Activated T-cell treated with anti-CD3 and anti-CD28 coated beads, Interleukin-2, amount 50 U/mL, for 24 hours (primary cell): ENCODE data around the gene GPR32.

Experiments
- DNase-seq: peaks from one replicate; pipeline ENCODE4 v3.0.0-alpha.2; 2020
- H3K27ac Mint-ChIP-seq: 2 replicates; pipeline ENCODE4 v1.8.0; 2020; ENCODE audit warnings: mild to moderate bottlenecking, mixed read lengths
- H3K27me3 Mint-ChIP-seq: 2 replicates; pipeline ENCODE4 v1.8.0; 2020; ENCODE audit warnings: mixed read lengths
- H3K36me3 Mint-ChIP-seq: 2 replicates; pipeline ENCODE4 v1.8.0; 2020; ENCODE audit warnings: low read depth, mixed read lengths
- H3K4me1 Mint-ChIP-seq: 2 replicates; pipeline ENCODE4 v1.8.0; 2020; ENCODE audit warnings: low read depth, mixed read lengths
- H3K4me3 Mint-ChIP-seq: 2 replicates; pipeline ENCODE4 v1.8.0; 2020; ENCODE audit warnings: mild to moderate bottlenecking, moderate library complexity, mixed read lengths
- H3K9me3 Mint-ChIP-seq: 2 replicates; pipeline ENCODE4 v1.8.0; 2020; ENCODE audit warnings: mixed read lengths

Gene GPR32

DNA sequence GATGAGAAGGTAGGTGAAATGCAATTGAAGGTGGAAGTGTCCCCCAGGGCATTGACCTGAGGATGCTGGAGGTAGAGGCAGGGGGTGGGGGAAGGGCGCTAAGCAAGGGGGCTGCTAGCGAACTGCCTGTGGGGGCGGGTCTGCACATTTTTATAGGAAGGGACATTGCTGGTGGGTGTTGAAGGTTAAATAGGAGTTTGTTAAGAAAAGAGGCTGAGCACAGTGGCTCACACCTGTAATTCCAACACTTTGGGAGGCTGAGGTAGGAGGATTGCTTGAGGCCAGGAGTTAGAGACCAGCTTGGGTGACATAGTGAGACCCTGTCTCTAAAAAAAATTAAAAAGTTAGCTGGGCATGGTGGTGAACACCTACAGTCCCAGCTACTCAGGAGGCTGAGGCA lies 14.4 kb downstream of the GPR32 start:
- Mint-ChIP-seq H3K4me3 (no peak overlapping the region), H3K4me1 (peaks cover 2% of the 10 kb centered on the region), H3K36me3 (no peaks in the 10 kb centered on the region), H3K9me3 (no peaks in the 10 kb centered on the region), H3K27ac (peak overlapping the region; percentile 61), H3K27me3 (peaks cover 35% of the 10 kb centered on the region)
- DNase-seq: no peak

DNA sequence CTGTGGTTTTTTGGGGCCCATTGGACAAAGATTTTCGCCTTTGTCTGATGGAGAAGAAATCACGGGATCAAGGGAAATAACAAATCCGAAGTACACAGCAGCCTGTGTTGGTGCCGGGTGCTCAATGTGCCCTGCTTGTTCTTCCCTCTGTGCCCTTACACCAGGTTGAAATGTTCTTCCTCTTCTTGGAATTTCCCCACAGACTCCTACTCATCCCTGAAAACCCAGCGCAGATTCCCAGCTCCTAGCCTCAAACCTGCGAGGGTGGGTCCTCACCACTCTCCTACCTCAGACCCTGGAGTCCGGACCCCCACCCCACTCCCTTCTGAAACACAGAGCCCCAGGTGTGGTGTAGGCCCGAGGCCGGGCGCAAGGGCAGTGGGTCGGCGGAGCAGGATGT lies 15.1 kb downstream of the GPR32 start:
- no peak overlapping the region for H3K27ac Mint-ChIP-seq
- peaks cover 2% of the 10 kb centered on the region for H3K4me1 Mint-ChIP-seq
- H3K4me3 Mint-ChIP-seq: no peak overlapping the region
- no peaks in the 10 kb centered on the region for H3K9me3 Mint-ChIP-seq
- H3K36me3 Mint-ChIP-seq: no peaks in the 10 kb centered on the region
- no peak for DNase-seq
- peaks cover 29% of the 10 kb centered on the region for H3K27me3 Mint-ChIP-seq

GRCh38 chr19:50790396-50790795 lies 20.1 kb downstream of the GPR32 start, which contains the start of gene ACP4:
ACP4 (plus strand) TSS chr19:50790415; CDS start chr19:50790415, 0 bp downstream.
- Mint-ChIP-seq H3K36me3 (peaks cover 2% of the 10 kb centered on the region), H3K9me3 (no peaks in the 10 kb centered on the region), H3K27me3 (no peaks in the 10 kb centered on the region), H3K4me3 (no peak within 1 kb of the TSS), H3K4me1 (peaks cover 7% of the 10 kb centered on the region), H3K27ac (peak within 1 kb of the TSS; percentile 63)
- DNase-seq: no peak

DNA sequence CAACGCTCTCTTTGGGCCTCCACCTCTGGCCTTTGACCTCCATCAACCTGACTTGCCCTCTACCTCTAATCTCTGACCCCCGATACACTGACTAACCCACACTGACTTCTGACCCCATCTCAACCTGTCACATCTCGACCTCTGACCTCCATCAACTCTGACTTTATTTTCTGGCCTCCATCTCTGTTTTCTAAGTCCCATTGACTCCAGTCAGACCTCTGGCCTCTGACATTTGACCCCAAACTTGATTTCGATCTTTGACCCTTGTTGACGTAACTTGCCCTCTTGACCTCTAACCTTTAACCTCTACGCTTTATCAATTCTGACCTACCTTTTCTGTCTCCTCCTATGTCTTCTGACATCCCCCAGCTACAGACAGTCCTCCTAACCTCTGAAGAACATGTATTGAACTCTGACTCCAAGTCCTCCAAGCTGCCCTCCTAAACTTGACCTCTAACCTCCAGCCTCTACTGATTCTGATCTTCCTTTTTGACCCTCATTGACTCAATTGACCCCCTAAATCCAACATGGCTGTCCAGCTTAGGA lies 20.7 kb downstream of the GPR32 start:
- Mint-ChIP-seq H3K27me3 (no peaks in the 10 kb centered on the region), H3K9me3 (no peaks in the 10 kb centered on the region), H3K4me3 (no peak overlapping the region), H3K27ac (peak overlapping the region; percentile 48), H3K4me1 (peaks cover 7% of the 10 kb centered on the region), H3K36me3 (peaks cover 5% of the 10 kb centered on the region)
- no peak for DNase-seq

DNA sequence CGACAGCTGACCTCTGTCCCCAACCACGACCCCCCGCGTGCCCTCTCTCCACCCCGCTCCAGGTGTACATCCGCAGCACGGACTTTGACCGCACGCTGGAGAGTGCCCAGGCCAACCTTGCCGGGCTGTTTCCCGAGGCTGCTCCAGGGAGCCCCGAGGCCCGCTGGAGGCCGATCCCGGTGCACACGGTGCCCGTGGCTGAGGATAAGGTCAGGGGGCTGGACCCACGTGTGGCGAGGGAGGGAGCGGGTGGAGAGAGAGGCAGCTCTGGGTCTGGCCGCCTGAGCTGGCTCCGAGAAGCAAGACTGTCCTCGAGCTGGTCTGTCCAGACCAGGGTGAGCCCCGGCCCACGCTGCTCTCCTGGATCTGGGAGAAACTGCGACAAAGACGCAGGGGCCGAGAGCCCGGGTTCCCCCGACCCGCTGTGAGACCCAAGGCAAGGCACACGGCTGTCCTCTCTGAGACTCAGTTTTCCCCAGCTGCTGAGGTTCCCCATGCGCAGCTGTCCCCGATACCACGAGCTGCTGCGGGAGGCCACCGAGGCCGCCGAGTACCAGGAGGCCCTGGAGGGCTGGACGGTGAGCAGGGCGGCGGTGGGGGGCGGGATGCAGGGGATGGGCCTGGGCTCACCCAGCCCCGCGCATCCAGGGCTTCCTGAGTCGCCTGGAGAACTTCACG lies 21.5 kb downstream of the GPR32 start:
- Mint-ChIP-seq H3K36me3 (peaks cover 7% of the 10 kb centered on the region), H3K4me3 (no peak overlapping the region), H3K4me1 (peaks cover 7% of the 10 kb centered on the region), H3K27ac (peak overlapping the region; percentile 48), H3K27me3 (no peaks in the 10 kb centered on the region), H3K9me3 (no peaks in the 10 kb centered on the region)
- DNase-seq: no peak

DNA sequence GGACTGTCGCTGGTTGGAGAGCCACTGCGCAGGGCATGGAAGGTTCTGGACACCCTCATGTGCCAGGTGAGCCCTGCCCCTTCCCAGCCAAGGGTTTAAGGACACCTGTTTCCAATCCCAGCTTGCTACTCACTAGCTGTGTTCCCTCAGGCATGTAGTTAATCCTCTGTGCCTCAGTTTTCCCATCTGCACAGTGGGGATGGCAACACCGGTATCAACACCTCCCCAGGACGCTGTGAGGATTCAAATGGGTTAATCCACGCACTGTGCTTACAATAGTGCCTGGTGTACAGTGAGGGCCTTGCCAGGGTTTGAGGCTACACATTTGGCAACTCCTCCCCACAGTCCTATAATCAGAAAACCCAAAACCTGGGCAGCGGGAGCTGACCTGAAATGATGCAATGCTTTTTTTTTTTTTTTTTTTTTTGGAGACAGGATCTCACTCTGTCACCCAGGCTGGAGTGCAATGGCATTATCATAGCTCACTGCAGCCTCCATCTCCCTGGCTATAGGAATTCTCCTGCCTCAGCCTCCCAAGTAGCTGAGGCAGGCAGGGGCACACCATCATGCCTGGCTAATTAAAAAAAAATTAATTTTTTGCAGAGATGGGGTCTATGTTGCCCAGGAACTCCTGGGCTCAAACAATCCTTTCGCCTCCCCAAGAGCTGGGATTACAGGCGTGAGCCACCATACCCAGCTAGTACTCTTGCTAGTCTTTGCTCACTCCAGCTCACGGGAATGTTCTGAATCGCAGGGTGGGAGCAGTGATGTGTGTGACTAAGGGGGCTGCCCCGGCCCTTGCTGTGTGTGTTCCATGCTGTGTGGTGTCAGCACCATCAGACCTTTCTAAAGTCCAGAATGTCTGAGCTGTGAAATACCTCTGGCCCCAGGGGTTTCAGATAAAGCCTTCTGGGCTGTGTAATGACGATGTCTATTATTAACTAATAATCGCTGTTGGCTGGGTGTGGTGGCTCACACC lies 22.3 kb downstream of the GPR32 start:
- Mint-ChIP-seq H3K9me3 (no peaks in the 10 kb centered on the region), H3K27ac (no peak overlapping the region), H3K4me3 (no peak overlapping the region), H3K27me3 (no peaks in the 10 kb centered on the region), H3K4me1 (peaks cover 7% of the 10 kb centered on the region), H3K36me3 (peaks cover 15% of the 10 kb centered on the region)
- no peak for DNase-seq

- DNase-seq: peak; percentile 50
- Mint-ChIP-seq H3K27me3 (no peaks in the 10 kb centered on the region), H3K4me1 (peaks cover 7% of the 10 kb centered on the region), H3K9me3 (no peaks in the 10 kb centered on the region), H3K36me3 (peaks cover 26% of the 10 kb centered on the region), H3K27ac (peak overlapping the region; percentile 47), H3K4me3 (no peak overlapping the region)
Measured at GRCh38 chr19:50793558-50794065, 23.3 kb downstream of the GPR32 start.

DNA sequence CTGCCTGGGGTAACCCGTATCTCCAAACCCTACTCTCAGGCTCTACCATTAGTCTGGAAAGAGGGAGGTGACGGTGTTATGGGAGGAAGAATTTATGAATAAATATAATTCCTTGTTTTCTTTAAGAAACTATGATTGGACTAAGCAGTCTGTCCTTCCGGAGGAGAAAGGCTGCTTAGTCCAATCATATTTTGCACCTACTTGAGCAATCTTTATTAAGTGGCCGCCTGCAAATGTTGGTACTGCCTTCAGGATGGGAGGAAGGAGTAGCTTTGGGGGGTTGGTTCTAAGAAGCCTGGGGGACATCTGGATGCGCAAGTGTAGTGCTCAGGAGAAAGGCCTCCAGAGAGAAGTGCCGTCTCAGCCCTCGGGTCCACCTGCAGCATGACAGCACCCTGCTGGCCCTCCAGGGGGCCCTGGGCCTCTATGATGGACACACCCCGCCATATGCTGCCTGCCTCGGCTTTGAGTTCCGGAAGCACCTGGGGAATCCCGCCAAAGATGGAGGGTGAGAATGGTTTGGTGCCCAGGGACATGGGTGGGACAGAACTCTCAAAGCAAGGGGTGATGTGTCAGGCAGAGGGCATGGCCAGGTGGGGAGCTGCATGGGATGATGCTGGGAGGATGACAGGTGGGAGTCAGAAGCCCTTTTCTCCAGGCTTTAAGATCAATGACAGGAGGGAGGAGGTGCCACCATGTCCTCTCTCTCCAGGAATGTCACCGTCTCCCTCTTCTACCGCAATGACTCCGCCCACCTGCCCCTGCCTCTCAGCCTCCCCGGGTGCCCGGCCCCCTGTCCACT lies 24.0 kb downstream of the GPR32 start:
- Mint-ChIP-seq H3K4me3 (no peak overlapping the region), H3K27me3 (no peaks in the 10 kb centered on the region), H3K4me1 (peaks cover 7% of the 10 kb centered on the region), H3K9me3 (no peaks in the 10 kb centered on the region), H3K36me3 (peaks cover 32% of the 10 kb centered on the region), H3K27ac (peak overlapping the region; percentile 55)
- DNase-seq: peak; percentile 71

DNA sequence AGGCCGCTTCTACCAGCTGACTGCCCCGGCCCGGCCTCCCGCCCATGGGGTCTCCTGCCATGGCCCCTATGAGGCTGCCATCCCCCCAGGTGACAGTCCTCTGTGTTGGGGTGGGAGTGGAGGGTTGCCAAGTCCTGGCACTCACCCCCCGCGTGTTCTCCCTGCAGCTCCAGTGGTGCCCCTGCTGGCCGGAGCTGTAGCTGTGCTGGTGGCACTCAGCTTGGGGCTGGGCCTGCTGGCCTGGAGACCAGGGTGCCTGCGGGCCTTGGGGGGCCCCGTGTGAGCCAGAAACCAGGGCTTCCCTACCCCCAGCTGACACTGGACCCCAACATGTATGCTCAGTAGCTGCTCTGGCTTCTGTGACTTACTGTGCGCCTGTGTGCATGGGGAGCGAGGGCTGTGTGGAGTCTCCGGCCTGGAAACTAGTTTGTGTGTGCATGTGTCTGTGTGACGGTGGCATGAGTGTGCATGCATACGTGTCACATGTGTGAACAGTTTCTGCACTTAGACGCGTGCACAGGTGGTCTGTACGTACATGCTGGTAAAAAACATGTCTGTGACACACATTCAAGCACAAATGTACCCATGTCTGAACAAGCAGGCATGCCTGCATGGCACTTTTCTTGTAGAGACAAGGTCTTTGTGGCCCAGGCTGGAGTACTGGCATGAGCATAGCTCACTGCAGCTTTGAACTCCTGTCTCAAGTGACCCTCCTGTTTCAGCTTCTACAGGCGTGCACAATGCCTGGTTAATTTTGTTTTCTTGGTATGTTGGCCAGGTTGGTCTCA lies 24.8 kb downstream of the GPR32 start:
- peak; percentile 71 for DNase-seq
- peak overlapping the region; percentile 57 for H3K27ac Mint-ChIP-seq

DNA sequence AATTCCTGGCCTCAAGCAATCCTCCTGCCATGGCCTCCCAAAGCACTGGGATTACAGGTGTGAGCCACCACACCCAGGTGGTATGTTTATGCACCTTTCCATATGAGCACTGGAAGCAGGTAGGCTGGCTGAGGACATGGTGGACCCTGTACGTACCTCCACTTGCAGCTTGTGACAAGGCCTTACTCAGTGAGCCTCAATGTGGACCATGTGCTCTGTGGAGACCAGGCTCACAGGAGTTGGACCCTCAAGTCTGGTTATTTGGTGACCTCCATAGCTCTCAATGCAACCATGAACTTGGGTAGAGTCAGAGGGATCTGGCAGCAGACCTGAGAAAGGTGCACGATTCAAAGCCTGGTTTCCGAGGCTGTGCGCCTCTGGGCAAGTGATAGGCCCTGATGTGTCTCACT lies 25.4 kb downstream of the GPR32 start:
- DNase-seq: peak; percentile 55
- Mint-ChIP-seq H3K27ac (no peak overlapping the region), H3K4me1 (peaks cover 11% of the 10 kb centered on the region), H3K36me3 (peaks cover 45% of the 10 kb centered on the region), H3K27me3 (no peaks in the 10 kb centered on the region), H3K4me3 (no peak overlapping the region), H3K9me3 (no peaks in the 10 kb centered on the region)

More for the DNA sequence above, 24.8 kb downstream of the GPR32 start:
- Mint-ChIP-seq H3K4me3 (no peak overlapping the region), H3K27me3 (no peaks in the 10 kb centered on the region), H3K4me1 (peaks cover 8% of the 10 kb centered on the region), H3K9me3 (no peaks in the 10 kb centered on the region), H3K36me3 (peaks cover 40% of the 10 kb centered on the region)

DNA sequence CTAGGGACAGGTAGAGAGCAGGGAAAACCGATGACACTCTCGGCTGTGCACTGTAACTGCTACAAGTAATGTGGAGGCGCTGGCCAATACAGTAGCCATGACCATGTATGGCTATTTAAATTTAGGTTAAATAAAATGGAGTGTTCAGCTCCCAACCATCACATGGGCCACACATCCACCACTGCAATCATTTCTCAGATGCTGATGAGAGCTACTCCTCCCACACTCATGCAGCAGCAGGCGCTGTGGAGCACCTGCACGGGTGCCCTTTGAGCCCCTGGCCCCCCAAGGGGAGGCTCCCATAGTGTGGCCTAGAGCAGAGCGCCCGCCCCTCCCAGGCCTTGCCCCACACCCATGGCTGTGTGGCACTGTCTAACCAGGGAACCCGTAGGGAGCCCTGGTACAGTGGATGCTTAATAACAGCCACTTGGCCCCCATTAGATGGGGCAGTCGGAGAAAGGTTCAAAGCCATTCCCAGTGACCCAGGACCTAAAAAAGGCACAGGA lies 25.9 kb downstream of the GPR32 start:
- peak; percentile 58 for DNase-seq

DNA sequence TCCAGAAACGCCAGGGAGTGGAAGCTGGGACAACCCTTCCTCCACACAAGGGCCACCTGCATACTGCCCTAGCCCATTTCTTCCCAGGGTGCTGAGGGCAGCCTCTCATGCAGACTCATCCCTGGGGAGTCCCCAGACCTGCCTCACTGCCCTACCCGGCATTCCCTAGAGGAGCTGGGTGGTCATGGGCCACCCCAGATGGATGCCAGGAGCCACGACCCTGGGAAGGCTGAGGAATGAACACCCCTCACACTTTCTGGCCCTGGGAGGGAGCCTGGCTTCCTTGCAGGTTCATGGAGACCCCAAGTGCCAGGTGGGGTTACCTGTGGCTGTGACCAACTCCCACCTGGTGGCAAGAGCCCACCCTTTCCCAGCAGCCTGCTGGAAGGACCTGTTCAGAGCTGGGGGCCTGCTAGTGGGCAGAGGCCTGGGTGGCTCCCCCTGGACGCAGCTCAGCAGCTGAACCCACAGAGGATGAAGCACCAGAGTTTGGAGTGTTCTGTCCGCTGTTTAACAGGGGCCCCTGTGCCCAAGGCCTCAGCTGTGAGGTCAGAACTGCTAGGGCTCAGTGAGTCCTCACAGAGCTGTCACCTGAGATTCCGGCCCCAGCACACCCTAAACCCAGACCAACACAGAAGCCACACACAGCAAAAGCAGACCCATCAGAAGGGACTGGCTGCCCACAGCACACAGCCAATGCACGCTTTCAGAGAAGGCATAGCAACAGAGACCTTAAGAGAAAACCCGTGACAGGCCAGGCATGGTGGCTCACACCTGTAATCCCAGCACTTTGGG lies 26.6 kb downstream of the GPR32 start:
- Mint-ChIP-seq H3K9me3 (no peaks in the 10 kb centered on the region), H3K27ac (peak overlapping the region; percentile 51), H3K4me1 (peaks cover 18% of the 10 kb centered on the region), H3K27me3 (no peaks in the 10 kb centered on the region), H3K36me3 (peaks cover 57% of the 10 kb centered on the region), H3K4me3 (no peak overlapping the region)
- peak; percentile 48 for DNase-seq

More for the DNA sequence above, 25.9 kb downstream of the GPR32 start:
- Mint-ChIP-seq H3K9me3 (no peaks in the 10 kb centered on the region), H3K27me3 (no peaks in the 10 kb centered on the region), H3K4me1 (peaks cover 17% of the 10 kb centered on the region), H3K36me3 (peaks cover 50% of the 10 kb centered on the region), H3K27ac (no peak overlapping the region), H3K4me3 (no peak overlapping the region)

- Mint-ChIP-seq H3K4me3 (no peak overlapping the region), H3K27me3 (no peaks in the 10 kb centered on the region), H3K4me1 (peaks cover 24% of the 10 kb centered on the region), H3K27ac (no peak overlapping the region), H3K9me3 (no peaks in the 10 kb centered on the region), H3K36me3 (peaks cover 62% of the 10 kb centered on the region)
- DNase-seq: no peak
Measured at GRCh38 chr19:50797429-50797780, 27.1 kb downstream of the GPR32 start.
